NCI-H2081 (cell line): ENCODE measurements around the gene ESR2.
"Not testable (repeated sequence)": the region's sequence is repeated elsewhere in the genome, so short reads cannot be mapped to it uniquely, and the experiment has no call there.

Source experiments
- DNase-seq, 2 experiments: peaks; one replicate each; lab custom pipeline; 2025; lab: John Stamatoyannopoulos, UW

ESR2 gene

DNA sequence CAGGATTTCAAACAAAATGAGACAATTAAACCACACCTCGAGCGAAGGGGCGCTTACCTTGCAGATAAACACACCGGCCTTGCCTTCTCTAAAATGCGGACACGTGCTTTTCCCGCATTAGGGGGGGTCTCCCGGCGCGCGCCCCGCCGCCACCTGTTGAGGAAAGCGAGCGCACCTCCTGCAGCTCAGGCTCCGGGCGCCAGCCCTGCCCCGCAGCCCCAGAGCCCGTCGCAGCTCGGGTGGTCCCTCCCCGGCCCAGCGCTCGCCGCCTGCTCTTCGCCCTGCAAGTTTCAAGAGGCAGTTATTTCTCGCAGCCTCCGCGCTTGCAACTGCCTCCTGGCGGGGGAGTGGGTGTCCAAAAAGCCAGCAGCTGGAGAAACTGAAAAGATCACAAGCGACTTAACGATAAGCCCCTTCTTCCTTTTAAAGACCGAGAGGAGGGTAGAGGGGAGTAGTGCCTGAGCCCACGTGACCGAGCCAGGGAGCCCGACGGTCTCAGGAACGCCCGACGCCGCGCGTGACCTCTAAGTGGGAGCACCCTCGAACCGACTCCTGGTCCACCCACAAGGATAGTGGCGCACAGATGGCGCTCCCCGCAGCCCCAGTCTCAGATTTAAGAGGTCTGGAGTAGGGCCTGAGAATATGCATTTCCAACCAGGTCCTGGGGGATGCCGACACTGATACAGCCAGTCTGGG, at the start of gene ESR2:
Gene ESR2, minus strand, starts transcription at position 396 of the 696 bp plus-strand sequence. CDS start 11,386 bp downstream, outside the sequence.
- DNase-seq, result peak in 1 of 2 experiments; percentile 38

DNA sequence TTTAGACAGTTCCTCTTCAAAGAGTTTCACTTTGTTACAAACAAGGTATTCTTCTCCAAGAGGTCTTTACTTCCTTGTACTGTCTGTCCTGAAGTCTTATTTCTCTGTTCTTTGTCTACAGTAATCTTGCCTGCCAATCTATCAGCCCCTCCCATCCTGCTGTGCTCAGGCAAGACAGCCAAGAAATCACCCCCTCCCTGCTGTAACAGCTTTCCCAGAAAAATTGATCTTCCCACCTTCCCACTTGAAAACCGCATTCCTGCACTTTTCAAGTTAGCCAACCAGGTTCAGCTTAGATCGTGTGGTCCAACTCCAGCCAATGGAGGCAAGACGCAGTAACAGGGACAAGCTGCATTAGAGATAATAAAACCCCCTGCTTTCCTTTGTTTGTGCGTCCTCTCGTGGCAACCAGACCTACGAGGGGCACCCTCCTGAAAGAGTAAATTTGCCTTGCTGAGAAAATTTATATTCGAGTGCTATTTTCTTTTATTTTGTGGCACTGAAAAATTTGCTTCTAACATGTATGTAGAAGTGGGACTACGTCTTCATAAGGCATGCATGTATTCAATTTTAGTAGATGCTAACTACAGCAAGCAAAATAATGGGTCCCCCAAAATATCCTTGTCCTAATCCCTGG, 46.5 kb upstream of the ESR2 start:
- DNase-seq, result no peak

DNA sequence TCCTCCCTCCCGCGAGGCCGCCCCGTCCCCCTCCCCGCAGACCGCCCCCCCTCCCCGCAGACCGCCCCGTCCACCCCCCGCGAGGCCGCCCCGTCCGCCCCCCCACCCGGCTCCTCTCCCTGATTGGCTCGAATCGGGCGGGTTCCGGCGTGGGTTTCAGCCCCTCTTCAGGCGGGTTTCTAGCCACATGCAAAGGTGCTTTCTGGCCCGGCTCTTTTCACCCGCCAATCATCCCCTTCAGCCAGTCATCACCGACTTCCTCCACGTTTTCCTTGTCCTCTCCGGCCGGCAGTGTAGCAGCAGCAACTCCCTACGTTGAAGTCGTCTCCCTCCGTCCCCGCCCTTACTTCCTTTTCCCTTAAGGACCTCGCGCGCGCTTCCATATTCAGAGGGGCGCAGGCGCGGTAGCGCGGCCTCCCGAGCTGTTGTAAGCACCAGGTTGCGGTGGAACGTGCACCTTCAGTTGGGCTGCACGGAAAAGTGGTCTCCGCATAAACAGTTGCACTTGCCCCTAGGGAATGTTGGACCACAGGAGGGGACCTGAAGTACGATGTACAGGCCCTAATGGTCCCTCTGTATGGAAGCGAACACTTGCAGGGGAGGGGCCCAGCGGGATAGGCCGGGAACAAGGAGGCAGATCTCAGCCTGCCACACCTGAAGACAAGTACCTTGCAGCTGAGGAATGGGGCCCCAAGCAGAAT, 44.6 kb upstream of the ESR2 start:
- DNase-seq, result peak; percentile 98 to 99

DNA sequence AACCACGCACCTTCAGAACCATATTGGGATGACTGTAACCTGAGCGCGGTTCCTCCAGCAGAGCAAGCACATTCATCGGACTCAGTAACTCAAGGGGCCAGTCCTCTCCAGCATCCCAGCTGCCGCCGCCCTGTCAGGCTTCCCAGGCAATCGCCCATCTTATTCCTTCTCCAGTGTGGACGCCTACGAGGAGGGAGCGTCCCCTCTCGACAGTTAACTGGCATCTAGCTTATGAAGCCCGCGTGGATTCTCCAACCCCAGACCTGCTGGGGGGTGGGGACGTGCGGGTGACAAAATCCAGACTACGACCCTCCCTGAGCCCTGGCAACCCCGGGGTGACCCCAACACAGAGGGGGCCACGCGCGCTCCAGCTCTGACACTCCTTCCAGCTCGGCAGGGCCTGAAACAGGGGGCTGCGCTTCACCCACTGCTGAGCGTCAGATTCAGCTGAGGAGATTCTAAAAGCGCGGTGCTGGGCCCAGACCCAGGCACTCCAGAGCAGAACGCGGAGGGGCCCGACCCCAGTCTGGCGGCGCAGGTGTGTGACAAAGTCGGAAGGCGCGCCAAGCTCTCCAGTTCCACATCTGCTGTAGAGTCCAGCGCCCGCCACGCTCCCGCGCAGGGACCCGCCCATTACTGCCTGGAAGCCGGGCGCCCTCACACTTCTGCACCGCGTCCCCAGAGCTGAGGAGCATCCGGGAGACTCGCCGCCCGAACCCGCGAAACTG, 43.9 kb upstream of the ESR2 start:
- peak; percentile 57 to 65 for DNase-seq

DNA sequence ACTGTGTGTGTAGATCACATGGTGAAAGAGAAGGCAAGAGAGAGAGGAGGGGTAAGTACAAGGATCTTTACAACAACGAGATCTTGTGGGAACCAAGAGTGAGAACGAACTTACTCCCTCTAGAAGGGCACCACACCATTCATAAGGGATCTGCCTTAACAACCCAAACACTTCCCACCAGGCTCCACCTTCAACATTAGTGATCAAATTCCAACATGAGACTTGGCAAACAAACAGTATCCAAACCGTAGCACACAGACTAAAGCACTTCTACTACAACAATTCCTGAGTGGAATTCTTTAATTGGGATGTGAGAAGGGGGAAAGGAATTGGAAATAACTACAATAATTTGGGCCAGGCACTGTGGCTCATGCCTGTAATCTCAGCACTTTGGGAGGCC, 35.0 kb upstream of the ESR2 start:
- DNase-seq, result no peak

DNA sequence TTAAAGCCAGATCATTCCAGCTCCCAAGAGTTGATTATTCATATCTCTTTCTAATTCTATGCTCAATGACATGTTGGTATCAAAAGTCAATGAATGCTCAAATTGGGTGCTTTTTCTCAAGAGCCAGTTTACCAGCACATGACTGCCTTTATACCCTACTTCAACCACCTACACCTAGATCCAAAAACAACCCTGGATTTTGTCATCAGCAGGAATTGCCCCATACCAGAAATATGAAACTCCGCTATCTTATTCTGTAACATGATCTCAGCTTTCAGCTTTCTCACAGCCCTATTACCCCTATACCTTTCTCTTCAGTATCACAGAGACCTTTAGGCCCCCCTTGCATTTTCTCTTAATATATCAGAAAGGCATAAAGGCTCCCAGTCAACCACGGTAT, 32.3 kb upstream of the ESR2 start:
- no peak for DNase-seq

DNA sequence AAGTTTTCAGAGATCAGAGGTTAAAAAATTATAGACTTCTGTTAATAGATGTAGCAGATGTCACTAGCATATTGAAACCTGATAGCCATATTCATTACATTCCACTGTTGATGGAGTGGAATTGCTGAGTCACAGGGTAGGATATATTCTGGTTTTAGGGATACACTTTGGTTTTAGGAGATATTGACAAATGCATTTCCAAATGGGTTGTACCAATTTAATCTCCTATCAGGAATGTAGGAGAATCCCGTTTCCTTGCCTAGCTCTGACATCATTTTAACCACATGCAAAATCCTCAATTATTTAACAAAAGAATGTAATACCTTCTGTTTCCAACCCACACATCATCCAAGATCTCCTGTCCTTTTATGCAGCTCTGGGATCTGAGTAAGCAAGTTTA, 30.7 kb upstream of the ESR2 start:
- no peak for DNase-seq

DNA sequence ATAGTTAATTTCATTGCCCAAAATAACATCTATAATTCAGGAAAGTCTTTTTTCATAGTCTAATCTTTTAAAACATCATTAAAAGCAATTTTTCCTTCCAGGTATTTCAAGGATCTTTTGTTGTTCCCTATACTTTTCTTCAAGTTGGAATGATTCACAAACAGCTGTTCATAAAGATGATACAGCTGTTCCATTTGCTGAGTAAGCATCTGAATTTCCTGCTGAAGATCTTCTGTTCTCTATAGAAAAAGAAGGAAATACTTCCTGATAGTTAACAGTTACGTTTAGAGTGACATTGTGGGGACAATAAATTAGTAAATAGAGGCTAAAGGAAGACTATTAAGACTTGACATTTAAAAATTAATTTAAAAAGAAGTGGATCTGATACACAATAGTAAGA, 30.3 kb upstream of the ESR2 start:
- no peak for DNase-seq

DNA sequence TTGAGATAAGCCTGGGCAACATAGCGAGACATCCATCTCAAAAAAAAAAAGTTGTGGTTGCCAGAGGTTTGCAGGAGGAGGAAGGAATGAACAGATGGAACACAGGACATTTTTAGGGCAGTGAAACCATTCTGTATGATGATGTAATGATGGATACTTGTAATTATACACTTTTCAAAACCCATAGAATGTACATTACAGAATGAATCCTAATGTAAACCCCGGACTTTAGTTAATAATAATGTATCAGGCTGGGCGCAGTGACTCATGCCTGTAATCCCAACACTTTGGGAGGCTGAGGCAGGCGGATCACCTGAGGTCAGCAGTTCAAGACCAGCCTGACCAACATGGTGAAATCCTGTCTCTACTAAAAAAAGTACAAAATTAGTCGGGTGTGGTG, 26.2 kb upstream of the ESR2 start:
- DNase-seq, result not testable (repeated sequence)

DNA sequence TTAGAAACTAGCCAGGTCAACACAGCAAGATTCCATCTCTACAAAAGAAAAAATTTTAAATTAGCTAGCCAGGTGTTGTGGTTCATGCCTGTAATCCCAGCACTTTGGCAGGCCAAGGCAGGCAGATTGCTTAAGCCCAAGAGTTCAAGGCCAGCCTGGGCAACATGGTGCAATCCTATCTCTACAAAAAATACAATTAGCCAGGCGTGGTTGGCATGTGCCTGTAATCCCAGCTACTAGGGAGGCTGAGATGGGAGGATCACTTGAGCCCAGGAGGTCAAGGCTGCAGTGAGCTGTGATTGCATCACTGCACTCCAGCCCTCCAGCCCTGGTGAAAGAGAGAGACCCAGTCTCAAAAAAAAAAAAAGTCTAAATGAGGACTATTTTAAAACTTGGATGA, 24.5 kb upstream of the ESR2 start:
- DNase-seq, result not testable (repeated sequence)

DNA sequence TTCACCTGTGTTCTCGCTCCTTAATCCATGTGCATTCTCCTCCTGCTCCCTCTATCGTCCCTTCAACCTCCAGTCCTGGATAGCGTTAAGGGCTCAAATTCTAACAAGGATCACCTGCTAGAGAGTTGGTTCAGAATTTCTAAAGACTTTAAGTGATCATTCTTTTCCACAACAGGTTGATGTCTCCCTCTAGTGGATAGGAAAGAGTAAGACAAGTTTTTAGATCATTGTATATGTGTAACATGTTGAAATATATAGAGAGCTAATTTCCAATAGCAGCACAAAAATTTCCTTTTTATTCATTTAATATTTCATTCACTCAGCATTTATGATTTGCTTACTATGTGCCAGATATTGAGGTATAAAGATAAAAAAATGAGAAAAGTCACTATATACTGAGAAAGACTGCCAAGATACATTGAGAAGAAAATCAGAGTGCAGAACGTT, 9.3 kb upstream of the ESR2 start:
- peak; percentile 60 to 69 for DNase-seq

DNA sequence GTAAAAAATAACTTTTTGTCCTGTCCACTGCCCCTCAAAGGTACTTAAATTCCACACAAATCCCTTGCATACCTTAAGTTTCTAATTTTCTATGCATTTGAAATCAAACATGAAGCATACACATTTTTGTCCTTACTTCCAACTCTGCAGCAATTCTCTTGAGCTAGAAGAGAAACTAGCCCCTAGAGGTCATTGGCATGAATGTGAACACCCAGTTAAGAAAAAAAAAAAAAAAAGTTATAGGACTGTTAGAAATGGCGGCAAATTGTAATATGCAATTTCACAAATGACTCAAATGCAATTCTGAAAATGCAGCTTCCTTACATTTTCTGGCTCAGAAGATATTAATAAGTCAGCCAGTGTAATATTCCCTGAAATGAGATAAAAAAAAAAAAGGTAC, 4.6 kb upstream of the ESR2 start:
- no peak for DNase-seq

DNA sequence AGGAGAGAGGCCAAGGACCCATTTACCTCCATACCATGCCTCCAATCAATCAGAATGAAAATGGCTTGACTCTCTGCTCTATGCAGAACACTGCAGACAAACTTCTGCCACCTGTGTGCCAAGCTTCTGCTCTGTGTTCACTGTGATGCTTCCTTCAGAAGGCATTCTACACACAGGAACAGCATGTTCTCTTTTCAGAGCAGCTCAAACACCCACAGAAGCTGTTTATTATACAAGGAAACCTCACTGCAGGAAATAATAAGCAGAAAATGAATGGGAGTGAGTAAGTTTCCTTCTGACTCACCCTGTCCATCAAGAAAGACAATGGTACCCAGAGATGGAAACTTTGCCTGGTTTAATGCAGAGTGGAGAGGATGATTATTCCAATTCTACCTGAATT, 2.4 kb upstream of the ESR2 start:
- no peak for DNase-seq

DNA sequence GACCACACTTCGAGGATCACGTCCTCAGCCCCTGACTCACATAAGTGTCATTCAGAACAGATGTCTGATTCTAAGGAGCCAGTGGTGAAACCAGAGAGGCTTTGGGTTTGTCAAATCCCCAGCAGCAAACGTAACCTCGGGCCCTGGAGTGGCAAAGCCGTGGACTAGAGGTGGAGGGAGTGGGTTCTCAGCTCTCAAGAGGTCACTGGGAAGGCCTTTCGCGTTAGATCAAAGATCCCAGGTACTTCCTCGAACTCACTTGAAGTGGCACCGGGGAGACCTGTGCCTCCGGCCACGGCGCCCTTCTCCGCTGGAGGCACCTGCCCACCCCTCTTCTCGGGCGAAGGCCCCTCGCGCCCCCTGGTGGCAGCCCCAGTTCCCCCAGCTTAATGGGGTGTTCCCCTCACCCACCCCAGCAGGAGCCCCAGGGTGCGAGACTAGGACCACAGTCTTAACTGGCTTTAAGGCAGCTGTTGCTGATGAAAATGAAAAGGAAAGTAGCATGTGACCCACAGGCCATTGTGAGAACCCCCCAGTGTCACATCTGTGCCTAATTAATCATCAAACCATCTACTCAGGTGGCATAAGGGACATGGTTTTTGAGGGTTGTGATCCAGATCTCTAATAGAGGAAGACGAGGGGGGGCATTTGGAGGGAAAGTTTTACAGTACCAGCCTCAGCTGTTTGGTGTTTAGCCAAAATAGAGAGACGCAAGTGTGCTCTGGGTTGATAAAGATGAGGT, 672 bp upstream of the ESR2 start:
- DNase-seq, result peak; percentile 69 to 79

DNA sequence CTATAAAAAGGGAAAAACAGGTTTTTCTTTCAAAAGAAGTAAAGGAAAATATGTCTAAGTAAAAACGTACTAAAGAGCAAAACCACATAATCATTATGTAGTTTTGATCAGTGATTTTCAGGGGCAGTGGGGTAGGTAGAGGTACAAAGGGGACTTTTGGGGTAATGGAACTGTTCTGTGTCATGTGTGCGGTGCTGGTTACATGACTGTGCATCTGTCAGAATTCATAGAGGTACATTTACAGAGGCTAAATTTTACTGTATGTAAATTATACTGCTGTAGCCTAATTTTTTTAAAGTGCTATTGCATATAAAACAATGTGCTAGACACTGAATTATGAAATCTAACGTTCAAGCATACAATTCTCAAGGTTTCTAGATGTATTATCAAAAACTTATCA, 2.0 kb downstream of the ESR2 start:
- no peak for DNase-seq

DNA sequence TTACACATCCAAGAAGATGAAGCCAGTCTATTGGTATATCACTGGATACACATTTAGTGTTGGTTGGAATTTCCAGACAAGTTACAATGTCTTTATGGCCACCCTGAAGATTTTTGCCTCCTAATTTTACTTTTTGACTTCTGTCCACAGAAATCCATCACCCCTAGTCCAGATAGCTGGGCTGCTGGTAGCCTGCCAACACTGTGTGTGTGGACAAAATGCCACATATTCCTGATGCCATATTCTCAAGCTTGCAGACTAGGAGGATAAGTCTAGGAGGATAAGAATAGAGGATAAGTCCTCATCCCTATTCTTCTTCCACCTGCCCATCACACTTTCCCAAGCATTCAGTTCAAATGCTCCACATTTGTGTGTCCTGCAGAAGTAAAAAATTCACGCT, 4.6 kb downstream of the ESR2 start:
- no peak for DNase-seq

DNA sequence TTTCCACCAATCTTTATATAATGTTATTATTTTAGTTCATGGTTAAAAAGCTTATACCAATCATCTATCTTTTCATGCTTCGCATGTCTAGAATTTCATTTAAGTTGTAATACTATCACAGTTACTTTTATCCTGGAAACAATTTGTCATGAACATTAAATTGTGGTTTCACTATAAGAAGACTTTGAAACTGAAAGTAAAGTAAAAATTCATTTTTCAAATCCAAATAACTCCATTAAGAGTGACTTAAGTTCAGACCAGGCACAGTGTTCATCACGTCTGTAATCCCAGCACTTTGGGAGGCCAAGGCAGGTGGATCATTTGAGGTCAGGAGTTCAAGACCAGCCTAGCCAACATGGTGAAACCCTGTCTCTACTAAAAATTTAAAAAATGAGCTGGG, 12.4 kb downstream of the ESR2 start:
- no peak for DNase-seq

DNA sequence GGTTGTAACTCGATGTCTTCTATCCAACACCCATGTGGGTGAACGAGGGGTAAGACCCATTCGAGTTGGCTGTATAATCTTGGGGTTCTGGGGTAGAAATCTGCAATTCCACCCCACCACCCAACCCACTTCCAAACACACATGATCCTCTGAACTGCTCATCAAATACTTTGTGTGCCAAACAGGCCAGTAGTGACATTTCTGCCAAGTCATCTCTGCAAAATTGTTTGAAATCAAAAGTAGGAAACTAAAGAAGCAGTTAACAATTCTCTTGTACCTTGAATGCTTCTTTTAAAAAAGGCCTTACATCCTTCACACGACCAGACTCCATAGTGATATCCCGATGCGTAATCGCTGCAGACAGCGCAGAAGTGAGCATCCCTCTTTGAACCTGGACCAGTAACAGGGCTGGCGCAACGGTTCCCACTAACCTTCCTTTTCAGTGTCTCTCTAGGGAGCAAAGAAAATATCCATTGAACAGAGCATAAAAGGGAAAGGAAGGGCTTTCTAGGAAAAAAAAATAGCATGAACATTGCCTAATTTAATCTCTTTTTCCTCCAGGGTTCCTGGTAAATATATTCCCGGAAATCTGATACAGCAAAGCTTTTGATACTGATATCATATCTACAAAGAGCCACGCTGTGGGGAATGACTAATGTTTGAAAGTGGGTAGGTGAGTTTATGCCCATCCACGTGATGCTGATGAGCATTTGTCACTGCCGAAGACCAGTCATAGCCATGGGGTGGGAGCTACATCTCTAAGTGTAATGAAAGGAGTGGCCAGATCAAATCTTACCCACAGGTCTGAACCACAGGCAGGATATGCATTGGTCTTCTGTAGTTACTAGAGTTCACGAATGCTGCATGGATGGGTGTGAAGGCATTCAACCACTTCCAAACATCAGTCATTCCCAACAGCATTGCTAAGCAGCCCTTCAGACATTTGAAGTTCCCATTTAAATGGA, 14.2 kb downstream of the ESR2 start:
- DNase-seq, result no peak

DNA sequence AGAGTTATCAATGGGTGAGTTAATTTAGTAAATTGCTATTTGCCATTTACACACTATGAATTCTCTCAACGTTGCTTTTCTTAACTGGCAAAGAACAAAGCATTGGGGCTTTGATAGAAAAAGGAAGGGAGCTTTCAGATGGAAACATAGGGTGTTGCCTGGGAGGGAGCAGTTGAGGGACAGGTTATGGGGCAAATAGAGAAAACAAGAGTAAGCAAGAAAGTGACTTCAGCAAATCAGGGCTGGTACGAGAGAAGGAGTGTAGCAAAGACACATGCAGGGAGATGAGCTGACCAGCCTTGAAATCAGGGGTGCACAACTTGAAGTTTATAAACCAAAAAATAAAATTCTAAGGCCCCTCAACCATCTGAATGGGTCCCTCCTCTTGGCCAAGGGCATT, 15.7 kb downstream of the ESR2 start:
- DNase-seq, result no peak

DNA sequence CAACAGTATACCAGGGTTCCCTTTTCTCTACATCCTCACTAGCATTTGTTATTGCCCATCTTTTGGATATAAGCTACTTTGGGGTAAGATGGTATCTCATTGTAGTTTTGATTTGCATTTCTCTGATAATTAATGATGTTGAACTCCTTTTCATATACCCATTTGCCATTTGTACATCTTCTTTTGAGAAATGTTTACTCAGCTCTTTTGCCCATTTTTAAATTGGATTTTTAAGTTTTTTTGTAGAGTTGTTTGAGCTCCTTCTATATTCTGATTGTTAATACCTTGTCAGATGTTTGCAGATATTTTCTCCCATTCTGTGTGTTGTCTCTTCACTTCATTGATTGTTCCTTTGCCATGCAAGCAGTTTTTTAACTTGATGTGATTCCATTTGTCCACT, 22.2 kb downstream of the ESR2 start:
- DNase-seq, result no peak

DNA sequence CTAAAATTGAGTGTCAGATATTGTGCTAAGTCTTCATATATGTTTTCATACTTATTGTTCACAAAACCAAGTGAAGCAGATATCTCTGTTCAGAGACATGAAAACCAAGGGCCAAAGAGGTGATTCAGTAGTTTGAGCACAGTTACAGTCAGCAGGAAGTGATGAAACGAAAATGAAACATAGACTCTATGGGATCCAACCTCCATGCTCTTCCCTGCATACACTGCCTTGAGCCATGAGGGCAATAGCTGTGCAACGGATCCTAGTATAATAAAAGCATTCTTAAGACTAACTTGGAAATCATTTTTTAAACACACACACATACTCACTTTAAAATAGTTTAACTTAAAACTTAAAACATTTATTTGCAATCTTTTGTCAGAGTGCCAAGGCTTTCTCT, 27.9 kb downstream of the ESR2 start:
- DNase-seq, result no peak
